H1 (cell line): ENCODE results near the gene FGF14. TPM values are rescaled to one million over a fixed set of nuclear protein-coding genes. Genes with fewer than 3 reads are reported as not detected.

ENCODE experiments used
- CTCF ChIA-PET: fragments of 300-600 bp; sonication (Branson Sonifier 250); formaldehyde crosslinking; loops from one replicate; lab custom pipeline; 2021; ENCODE audit not compliant: partially characterized antibody; lab: Charles Lee
- POLR2A ChIA-PET: fragments of 300-600 bp; sonication (Branson Sonifier 250); formaldehyde crosslinking; loops from one replicate; lab custom pipeline; 2021; ENCODE audit warnings: inconsistent platforms; ENCODE audit not compliant: partially characterized antibody; lab: Charles Lee
- DNase-seq, 2 experiments: peaks; one replicate each; pipeline versions ENCODE4 v3.0.0 to v3.0.0-alpha.2; 2010 to 2022; ENCODE audit warnings: low spot score in 2 of 2, low read depth in 1 of 2, mixed read lengths in 1 of 2
- FAIRE-seq: peaks from 2 replicates; lab custom pipeline; 2011; peaks lifted over from hg19 to GRCh38; lab: Jason Lieb, UNC
- H2AFZ ChIP-seq: 2 replicates; pipeline ENCODE4 v1.8.1; 2012; ENCODE audit warnings: low read length, inconsistent platforms
- H2AK5ac ChIP-seq: 2 replicates; pipeline ENCODE4 v1.6.1; 2013; ENCODE audit warnings: low read depth, low read length
- H2BK120ac ChIP-seq: replicated peaks from 2 replicates; pipeline ENCODE3; 2013; ENCODE audit warnings: low read depth, low read length, inconsistent platforms
- H2BK12ac ChIP-seq: 2 replicates; pipeline ENCODE4 v1.6.1; 2013; ENCODE audit warnings: low read depth, low read length
- H2BK15ac ChIP-seq: 2 replicates; pipeline ENCODE4 v1.6.1; 2013; ENCODE audit warnings: low read length
- H2BK20ac ChIP-seq: 2 replicates; pipeline ENCODE4 v1.6.1; 2013; ENCODE audit warnings: low read length
- H2BK5ac ChIP-seq: 2 replicates; pipeline ENCODE4 v1.6.1; 2013; ENCODE audit warnings: low read depth, low read length
- H3K14ac ChIP-seq: 2 replicates; pipeline ENCODE4 v1.6.1; 2013; ENCODE audit warnings: inconsistent platforms; ENCODE audit not compliant: insufficient read length
- H3K18ac ChIP-seq: 2 replicates; pipeline ENCODE4 v1.6.1; 2013; ENCODE audit warnings: low read length; ENCODE audit errors: extremely low read depth
- H3K23ac ChIP-seq: 2 replicates; pipeline ENCODE4 v1.6.1; 2013; ENCODE audit warnings: inconsistent platforms; ENCODE audit not compliant: insufficient read length
- H3K23me2 ChIP-seq: 2 replicates; pipeline ENCODE4 v1.6.1; 2013; ENCODE audit warnings: low read depth, low read length
- H3K27ac ChIP-seq: 2 replicates; pipeline ENCODE4 v1.6.1; 2011; ENCODE audit warnings: low read depth, low read length, inconsistent platforms
- H3K27me3 ChIP-seq, 4 experiments: replicated peaks in 1 of 4; 1 replicate in 1 of 4; 2 replicates in 3 of 4; pipeline versions ENCODE4 v1.6.1 to v1.8.1; 2011 to 2013; ENCODE audit warnings: low read length in 3 of 4, mild to moderate bottlenecking in 3 of 4, inconsistent platforms in 2 of 4, mixed read lengths in 2 of 4, moderate library complexity in 1 of 4; ENCODE audit not compliant: control insufficient read depth in 3 of 4, insufficient read depth in 3 of 4; ENCODE audit errors: extremely low read depth in 1 of 4
- H3K36me3 ChIP-seq, 4 experiments: 2 replicates each; pipeline versions ENCODE4 v1.6.1 to v1.8.1; 2011 to 2013; ENCODE audit warnings: mild to moderate bottlenecking in 4 of 4, low read length in 3 of 4, moderate library complexity in 2 of 4, control low read depth in 1 of 4, inconsistent platforms in 1 of 4; ENCODE audit not compliant: insufficient read depth in 4 of 4, control insufficient read depth in 2 of 4
- H3K4ac ChIP-seq: replicated peaks from 2 replicates; pipeline ENCODE3; 2013; ENCODE audit warnings: low read length, low read depth, mixed read lengths, inconsistent platforms; ENCODE audit not compliant: insufficient read length
- H3K4me1 ChIP-seq, 4 experiments: replicated peaks in 1 of 4; 1 replicate in 1 of 4; 2 replicates in 3 of 4; pipeline versions ENCODE4 v1.6.1 to v1.8.1; 2011 to 2013; ENCODE audit warnings: low read length in 3 of 4, inconsistent platforms in 2 of 4, mixed read lengths in 1 of 4; ENCODE audit not compliant: insufficient read depth in 4 of 4, control insufficient read depth in 3 of 4
- H3K4me2 ChIP-seq, 2 experiments: 2 replicates each; pipeline versions ENCODE4 v1.6.1 to v1.8.1; 2011 to 2013; ENCODE audit warnings: low read depth in 2 of 2, low read length in 2 of 2, control low read depth in 1 of 2, inconsistent platforms in 1 of 2, mild to moderate bottlenecking in 1 of 2; ENCODE audit not compliant: insufficient read depth in 1 of 2
- H3K4me3 ChIP-seq, 4 experiments: fragments of 200-600, 300-600 bp in 1 of 4; sonication (generic), shearing (Covaris generic), sonication (Bioruptor Twin) in 1 of 4; 2 replicates each; pipeline versions ENCODE4 v1.5.1 to v1.8.1; 2011 to 2016; ENCODE audit warnings: low read length in 4 of 4, low read depth in 3 of 4, control low read depth in 2 of 4, inconsistent platforms in 2 of 4, mild to moderate bottlenecking in 2 of 4, mixed read lengths in 1 of 4, moderate library complexity in 1 of 4; ENCODE audit not compliant: insufficient read depth in 2 of 4; ENCODE audit errors: extremely low read depth in 1 of 4
- H3K56ac ChIP-seq: replicated peaks from 2 replicates; pipeline ENCODE3; 2013; ENCODE audit warnings: low read depth, mild to moderate bottlenecking, mixed read lengths, low read length, inconsistent platforms; ENCODE audit not compliant: insufficient read length
- H3K79me1 ChIP-seq: 2 replicates; pipeline ENCODE4 v1.6.1; 2013; ENCODE audit warnings: low read depth, low read length, control low read depth
- H3K79me2 ChIP-seq, 2 experiments: 2 replicates each; pipeline versions ENCODE4 v1.6.1 to v1.8.1; 2012 to 2013; ENCODE audit warnings: low read length in 2 of 2, mild to moderate bottlenecking in 2 of 2, inconsistent platforms in 1 of 2; ENCODE audit not compliant: insufficient read depth in 2 of 2, control insufficient read depth in 1 of 2
- H3K9ac ChIP-seq, 4 experiments: replicated peaks in 1 of 4; 1 replicate in 1 of 4; 2 replicates in 3 of 4; pipeline versions ENCODE4 v1.6.1 to v1.8.1; 2011 to 2013; ENCODE audit warnings: low read depth in 3 of 4, low read length in 3 of 4, control low read depth in 2 of 4, mild to moderate bottlenecking in 2 of 4, moderate library complexity in 2 of 4, inconsistent platforms in 1 of 4; ENCODE audit errors: extremely low read depth in 1 of 4
- H3K9me3 ChIP-seq, 2 experiments: 2 replicates each; pipeline versions ENCODE4 v1.6.1 to v1.8.1; 2012 to 2013; ENCODE audit warnings: mild to moderate bottlenecking in 2 of 2, moderate library complexity in 2 of 2, control low read depth in 1 of 2, inconsistent platforms in 1 of 2, low read depth in 1 of 2, low read length in 1 of 2, mixed read lengths in 1 of 2; ENCODE audit not compliant: insufficient read depth in 2 of 2
- H4K20me1 ChIP-seq, 2 experiments: replicated peaks in 1 of 2; 2 replicates each; pipeline versions ENCODE3 to v1.8.1; 2011 to 2013; ENCODE audit warnings: inconsistent platforms in 2 of 2, low read length in 2 of 2, mild to moderate bottlenecking in 1 of 2; ENCODE audit not compliant: insufficient read depth in 2 of 2, control insufficient read depth in 1 of 2
- H4K5ac ChIP-seq: 2 replicates; pipeline ENCODE4 v1.6.1; 2013; ENCODE audit warnings: low read length, low read depth, mixed read lengths, inconsistent platforms; ENCODE audit not compliant: insufficient read length
- H4K8ac ChIP-seq: 2 replicates; pipeline ENCODE4 v1.8.0; 2013; ENCODE audit warnings: mild to moderate bottlenecking, moderate library complexity, low read length, inconsistent platforms; ENCODE audit not compliant: insufficient read depth; ENCODE audit errors: extremely low read depth
- H4K91ac ChIP-seq: replicated peaks from 2 replicates; pipeline ENCODE3; 2013; ENCODE audit warnings: low read length, mixed read lengths, inconsistent platforms; ENCODE audit not compliant: insufficient read length
- ASH2L ChIP-seq: fragments of 200-600, 300-600 bp; sonication (generic); IDR thresholded peaks from one replicate; pipeline ENCODE4 v1.7.1; 2017; ENCODE audit warnings: low read length
- CTBP2 ChIP-seq: IDR thresholded peaks from 2 replicates; pipeline ENCODE4 v1.7.0; 2011; ENCODE audit warnings: borderline replicate concordance, mild to moderate bottlenecking, moderate library complexity, mixed read lengths, low read length; ENCODE audit not compliant: insufficient read depth, insufficient read length
- HDAC2 ChIP-seq, 2 experiments: fragments of 300-600 bp in 1 of 2; sonication (generic) in 1 of 2; IDR thresholded peaks; 2 replicates each; pipeline ENCODE4 v1.6.1; 2011 to 2012; ENCODE audit warnings: low read depth in 2 of 2, low read length in 2 of 2, mild to moderate bottlenecking in 2 of 2, moderate library complexity in 2 of 2, borderline replicate concordance in 1 of 2, inconsistent platforms in 1 of 2
- KDM5A ChIP-seq: fragments of 200-600 bp; IDR thresholded peaks from 2 replicates; pipeline ENCODE4 v1.7.1; 2012; ENCODE audit warnings: mild to moderate bottlenecking, low read length, inconsistent platforms, mixed read lengths
- POU5F1 ChIP-seq: IDR thresholded peaks from 2 replicates; pipeline ENCODE4 v1.6.1; 2011; ENCODE audit warnings: low read depth, mild to moderate bottlenecking, low read length, moderate library complexity
- RBBP5 ChIP-seq: IDR thresholded peaks from 2 replicates; pipeline ENCODE4 v1.7.1; 2012; ENCODE audit warnings: low read depth, mild to moderate bottlenecking, inconsistent platforms, low read length, moderate library complexity, borderline replicate concordance
- RNF2 ChIP-seq: fragments of 200-900, 300-1000 bp; sonication (generic); IDR thresholded peaks from 2 replicates; pipeline ENCODE4 v1.7.1; 2016; ENCODE audit warnings: borderline replicate concordance, low read depth, mild to moderate bottlenecking, antibody characterized with exemption, low read length; ENCODE audit not compliant: poor library complexity, severe bottlenecking; ENCODE audit errors: missing control alignments
- SAP30 ChIP-seq: fragments of 300-600 bp; sonication (generic); IDR thresholded peaks from 2 replicates; pipeline ENCODE4 v1.7.1; 2012; ENCODE audit warnings: low read length, moderate library complexity, mild to moderate bottlenecking, inconsistent platforms; ENCODE audit not compliant: insufficient read depth, insufficient replicate concordance
- SIN3A ChIP-seq, 2 experiments: IDR thresholded peaks in 1 of 2; conservative IDR thresholded peaks in 1 of 2; 2 replicates each; pipeline ENCODE4 v1.6.1; 2011 to 2012; ENCODE audit warnings: low read length in 2 of 2, improper control_type of control experiment in 1 of 2, low read depth in 1 of 2, mild to moderate bottlenecking in 1 of 2
- SP1 ChIP-seq: IDR thresholded peaks from 2 replicates; pipeline ENCODE4 v1.6.1; 2011; ENCODE audit warnings: low read depth, low read length
- TEAD4 ChIP-seq: IDR thresholded peaks from 2 replicates; pipeline ENCODE4 v1.6.1; 2012; ENCODE audit warnings: low read depth, low read length, inconsistent platforms, mixed read lengths
- YY1 ChIP-seq: IDR thresholded peaks from 2 replicates; pipeline ENCODE4 v1.6.1; 2011; ENCODE audit warnings: low read depth, mild to moderate bottlenecking, low read length
- WGBS, 2 experiments: shearing (Covaris generic) in 1 of 2; methylation state at CpG; one replicate each; pipeline versions ENCODE4 v1.1.6 to v1.1.7; 2013 to 2015; ENCODE audit warnings: low lambda C conversion rate in 2 of 2, mixed read lengths in 2 of 2, inconsistent platforms in 1 of 2, low coverage in 1 of 2, missing lambda C conversion rate in 1 of 2; ENCODE audit not compliant: insufficient replicate concordance in 2 of 2, insufficient coverage in 1 of 2, insufficient read length in 1 of 2; ENCODE audit errors: extremely low coverage in 1 of 2, missing lambda C conversion rate in 1 of 2; 5-methylcytosine and 5-hydroxymethylcytosine counted together
- polyA plus RNA-seq, 7 experiments: library from polyadenylated mRNA; depleted of rRNA in 3 of 7; stranded (reverse) in 5 of 7; unstranded in 2 of 7; fragments of >200 nt in 5 of 7; fragments of 200-250 nt in 2 of 7; gene quantifications; 1 replicate in 5 of 7; 2 replicates in 1 of 7; 4 replicates in 1 of 7; pipeline versions ENCODE4 v1.2.1 to v1.2.3, GENCODE V29; 2011 to 2013; ENCODE audit warnings: missing spikeins in 2 of 7, mixed read lengths in 2 of 7
- total RNA-seq: library from RNA; stranded (reverse); fragmentation: NEBNext Ultra II Directional; extraction: Animal tissue kit (Norgen Biotek cat#: 25700); gene quantifications from 2 replicates; pipeline ENCODE4 v1.2.1, GENCODE V29; 2021
- TF ChIP-seq, protein P1 (sequence below): IDR thresholded peaks from 2 replicates; pipeline ENCODE4 v1.6.1; 2011; ENCODE audit warnings: low read depth, mild to moderate bottlenecking, low read length; ENCODE audit not compliant: insufficient read depth

Gene FGF14
- total and polyA plus RNA-seq, 2 of the 8 experiments (the other 6 are each of a cell fraction or from before 2014, with no cell fraction given) = 0.05 to 0.58 TPM

DNA sequence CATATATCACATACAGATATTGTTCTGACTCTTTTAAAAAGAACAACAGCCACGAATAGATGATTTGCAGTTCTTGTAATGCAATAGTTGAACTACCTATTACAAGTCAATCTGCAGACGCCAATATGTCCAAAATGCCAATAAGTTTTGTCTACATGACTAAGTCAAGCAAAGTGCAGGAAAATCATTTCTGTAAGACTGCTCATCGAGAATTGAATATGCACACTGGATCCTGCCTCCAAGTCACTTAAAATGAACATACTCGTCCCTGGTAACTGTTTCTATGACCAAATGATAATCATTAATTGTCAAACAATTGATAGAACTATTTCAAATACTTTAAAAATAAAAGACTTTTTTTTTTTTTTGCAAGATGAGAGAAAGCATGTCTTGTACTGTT is 573.7 kb downstream of the FGF14 start:
- 94% methylated on average over 4 of the region's 4 CpGs; no CpG with 5 or more reads in 1 of the 2 experiments for WGBS, 2 experiments
- H4K8ac ChIP-seq = no peak overlapping the region
- DNase-seq (no peak), FAIRE-seq (no peak)
- H3K18ac ChIP-seq = no peak overlapping the region
- POLR2A ChIA-PET = no interaction called here
- no peak overlapping the region for H3K4me3 ChIP-seq
- no peak overlapping the region for H2BK15ac ChIP-seq
- no peak overlapping the region for H3K23ac ChIP-seq
- H3K4me1 ChIP-seq = no peaks in the 10 kb centered on the region
- H3K36me3 ChIP-seq = no peaks in the 10 kb centered on the region
- no peak overlapping the region for H3K9ac ChIP-seq
- no peak overlapping the region for H3K14ac ChIP-seq
- H3K9me3 ChIP-seq = peaks cover 0 to 6% of the 10 kb centered on the region in 2 experiments; a peak in 1 of 4 replicates
- H4K20me1 ChIP-seq = no peaks in the 10 kb centered on the region
- no peak overlapping the region for H3K4me2 ChIP-seq
- H4K5ac ChIP-seq = no peak overlapping the region
- no peaks in the 10 kb centered on the region for H3K27me3 ChIP-seq
- H3K23me2 ChIP-seq = no peaks in the 10 kb centered on the region
- H2AFZ ChIP-seq = no peak overlapping the region
- no peak overlapping the region for H2BK120ac ChIP-seq
- no peak overlapping the region for H3K27ac ChIP-seq
- no peaks in the 10 kb centered on the region for H3K79me2 ChIP-seq
- H3K4ac ChIP-seq = no peak overlapping the region
- no peak overlapping the region for H2AK5ac ChIP-seq
- no peak overlapping the region for H2BK12ac ChIP-seq
- no peak overlapping the region for H4K91ac ChIP-seq
- H2BK5ac ChIP-seq = no peak overlapping the region
- CTCF ChIA-PET = no interaction called here
- H3K56ac ChIP-seq = no peak overlapping the region
- no peak overlapping the region for H2BK20ac ChIP-seq
- H3K79me1 ChIP-seq = no peaks in the 10 kb centered on the region
- TF ChIP-seq, protein P1, sequence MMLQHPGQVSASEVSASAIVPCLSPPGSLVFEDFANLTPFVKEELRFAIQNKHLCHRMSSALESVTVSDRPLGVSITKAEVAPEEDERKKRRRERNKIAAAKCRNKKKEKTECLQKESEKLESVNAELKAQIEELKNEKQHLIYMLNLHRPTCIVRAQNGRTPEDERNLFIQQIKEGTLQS = no peak
- no peak for TF ChIP-seq POU5F1
- TF ChIP-seq ASH2L = no peak
- TF ChIP-seq RBBP5 = no peak
- TF ChIP-seq TEAD4 = no peak
- TF ChIP-seq RNF2 = no peak
- no peak for TF ChIP-seq CTBP2
- TF ChIP-seq HDAC2 (IDR thresholded peaks at IDR 0.05; ENCODE audit: borderline replicate concordance in 1 of 2, low read depth in 2 of 2, low read length in 2 of 2) = no peak
- TF ChIP-seq YY1 = no peak
- TF ChIP-seq KDM5A = no peak
- TF ChIP-seq SIN3A (conservative IDR thresholded peaks at IDR 0.05 in 1 of 2, IDR thresholded peaks at IDR 0.05 in 1 of 2; ENCODE audit: low read depth in 1 of 2, low read length in 2 of 2) = no peak
- TF ChIP-seq SP1 = no peak
- TF ChIP-seq SAP30 = no peak
